IPS-11a (cell line): Measurements from ENCODE around the gene SCNN1B.

Experiments
- H3K4me3 ChIP-seq: one replicate; pipeline ENCODE4 v1.5.1; 2013; ENCODE audit warnings: low read depth, low read length, control low read depth

SCNN1B gene

DNA sequence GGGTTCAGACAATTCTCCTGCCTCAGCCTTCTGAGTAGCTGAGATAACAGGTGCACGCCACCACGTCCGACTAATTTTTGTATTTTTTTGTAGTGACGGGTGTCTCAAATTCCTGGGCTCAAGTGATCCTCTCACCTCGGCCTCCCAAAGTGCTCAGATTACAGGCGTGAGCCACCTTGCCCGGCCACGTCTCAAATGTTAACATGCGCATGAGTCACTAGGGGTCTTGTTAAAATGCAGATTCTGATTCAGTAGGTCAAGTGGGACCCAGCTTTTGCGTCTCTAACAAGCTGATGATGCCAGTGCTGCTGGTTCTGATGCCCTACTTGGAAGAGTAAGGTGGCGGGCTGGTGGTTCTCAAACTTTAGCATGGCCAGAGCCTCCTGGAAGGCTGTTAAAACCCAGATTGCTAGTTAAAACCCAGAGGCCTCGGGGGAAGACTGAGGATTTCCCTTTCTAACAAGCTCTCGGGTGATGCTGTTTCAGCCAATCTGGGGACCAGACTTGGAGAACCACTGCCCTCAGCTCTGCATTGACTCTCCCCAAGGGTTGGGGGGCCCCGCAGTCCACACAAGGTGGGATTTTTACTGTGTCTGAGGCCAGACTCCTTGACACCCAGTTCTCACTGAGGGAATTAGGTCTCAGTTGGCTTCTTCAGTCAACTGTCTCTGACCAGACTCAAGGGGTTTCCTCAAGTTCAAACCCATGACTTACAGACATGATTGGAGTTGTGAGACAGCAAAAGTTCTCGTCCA lies 17.9 kb downstream of the SCNN1B start:
- H3K4me3 ChIP-seq: no peak overlapping the region

DNA sequence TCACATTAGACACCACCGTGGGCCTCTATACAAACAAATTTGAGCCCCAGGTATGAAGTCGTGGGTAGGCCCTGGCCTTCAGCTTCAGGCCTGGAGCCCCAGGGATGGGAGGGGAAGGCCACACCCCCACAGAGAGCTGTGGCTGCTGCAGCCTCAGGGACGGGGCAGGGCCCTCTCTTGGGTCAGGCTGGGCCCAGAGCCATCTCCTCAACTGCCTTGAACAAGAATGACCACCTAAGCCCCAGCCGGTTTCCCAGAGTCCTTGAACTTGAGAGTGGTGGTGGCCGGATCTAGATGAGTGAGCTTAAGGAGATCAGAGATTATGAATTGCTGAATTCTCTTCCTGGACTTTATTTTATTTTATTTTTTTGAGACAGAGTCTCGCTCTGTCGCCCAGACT lies 18.6 kb downstream of the SCNN1B start:
- no peak overlapping the region for H3K4me3 ChIP-seq

DNA sequence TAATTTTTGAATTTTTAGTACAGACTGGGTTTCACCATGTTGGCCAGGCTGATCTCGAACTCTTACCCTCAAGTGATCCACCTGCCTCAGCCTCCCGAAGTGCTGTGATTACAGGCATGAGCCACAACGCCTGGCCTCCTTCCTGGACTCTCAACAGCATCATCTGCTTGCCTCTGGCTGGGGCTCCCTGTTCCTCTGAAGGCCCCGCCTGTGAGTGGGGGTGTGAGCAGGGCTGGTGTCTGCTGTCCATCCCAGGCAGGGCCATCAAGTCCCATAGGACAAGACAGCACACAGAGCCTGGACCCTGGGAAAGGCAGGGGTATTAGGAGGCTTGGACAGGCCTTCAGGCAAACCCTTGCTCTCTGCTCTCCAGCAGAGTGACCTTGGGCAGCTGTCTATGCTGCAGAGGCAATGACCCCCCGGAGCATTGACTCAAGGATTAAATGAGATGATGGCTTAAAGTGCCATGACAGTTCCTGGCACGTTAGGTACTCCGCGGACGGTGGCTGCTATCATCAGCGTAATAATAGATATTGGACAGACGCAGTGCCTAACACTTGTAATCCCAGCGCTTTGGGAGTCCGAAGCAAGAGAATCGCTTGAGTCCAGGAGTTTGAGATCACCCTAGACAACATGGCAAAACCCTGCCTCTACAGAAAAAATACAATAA lies 19.2 kb downstream of the SCNN1B start:
- H3K4me3 ChIP-seq: no peak overlapping the region

DNA sequence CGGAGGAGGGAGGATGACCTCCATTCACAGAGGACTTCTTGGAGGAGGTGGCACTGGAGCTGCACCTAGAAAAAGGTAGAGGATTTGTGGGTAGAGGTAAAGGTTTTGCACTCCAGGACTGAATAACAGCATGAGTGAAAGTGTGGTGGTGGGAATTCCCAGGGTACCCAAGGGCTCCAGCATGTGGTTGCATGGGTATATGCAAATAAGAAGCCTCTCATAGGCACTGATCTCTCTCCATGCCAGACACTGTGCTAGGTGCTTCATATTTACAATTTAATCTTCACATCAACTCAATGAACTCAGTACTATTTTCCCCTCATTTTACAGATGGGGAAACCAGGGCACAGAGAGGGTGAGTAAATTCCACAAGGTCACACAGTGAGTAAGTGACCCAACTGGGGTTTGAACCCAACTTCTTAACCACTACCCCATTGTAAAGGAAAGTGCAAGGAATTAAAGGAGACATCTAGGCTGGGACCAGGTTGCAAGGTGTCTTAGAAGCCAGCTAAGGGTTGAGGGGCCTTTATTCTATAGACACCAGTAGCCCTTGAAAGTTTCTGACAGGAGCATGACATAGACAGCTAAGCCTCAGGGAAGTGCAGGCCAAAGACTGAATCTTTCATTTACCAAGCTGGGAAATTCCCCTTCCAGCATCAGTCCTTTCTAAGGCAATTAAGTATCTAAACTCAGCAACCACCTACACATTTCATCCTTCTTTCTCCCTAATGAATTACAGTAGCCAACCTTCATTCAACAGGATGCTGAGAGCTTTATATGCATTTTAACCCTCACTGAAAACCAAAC lies 21.3 kb downstream of the SCNN1B start:
- no peak overlapping the region for H3K4me3 ChIP-seq

DNA sequence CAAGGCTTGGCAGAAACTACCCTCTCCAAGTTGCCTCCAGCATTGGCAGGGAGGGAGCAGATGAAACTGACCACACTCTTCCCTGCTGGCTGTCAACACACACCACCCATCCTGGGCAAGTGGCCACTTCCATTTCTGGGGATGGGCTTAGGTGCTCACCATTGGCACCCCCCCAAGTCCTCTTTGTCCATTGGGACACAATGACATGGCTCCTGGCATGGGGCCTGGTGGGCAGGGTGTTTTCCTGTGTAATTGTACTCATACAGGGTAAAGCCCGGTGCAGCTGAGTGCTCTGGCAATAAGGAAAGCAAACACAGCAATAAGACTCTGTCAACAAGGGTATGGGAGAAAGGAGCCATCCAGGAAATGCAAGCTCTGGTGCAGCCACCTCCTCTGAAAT lies 22.6 kb downstream of the SCNN1B start:
- no peak overlapping the region for H3K4me3 ChIP-seq

DNA sequence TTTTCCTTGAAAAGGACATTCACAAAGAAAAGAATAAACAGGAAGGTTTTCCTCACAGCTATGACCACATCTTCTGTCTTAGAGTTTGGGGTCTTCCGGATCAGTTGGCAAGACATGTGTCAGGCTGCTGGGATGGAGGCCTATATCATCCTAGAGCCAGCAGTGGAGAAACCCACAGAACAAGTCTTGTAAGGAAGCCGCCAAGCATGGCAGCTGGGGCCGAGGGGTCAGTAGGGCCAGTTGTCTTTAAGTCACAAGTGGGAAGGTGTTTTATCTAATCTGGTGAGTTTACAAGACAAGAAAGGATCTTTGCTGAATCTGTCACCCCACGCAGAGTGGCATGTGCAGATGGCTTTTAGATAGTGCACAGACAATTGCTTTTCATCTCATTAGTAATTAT lies 25.7 kb downstream of the SCNN1B start:
- no peak overlapping the region for H3K4me3 ChIP-seq

DNA sequence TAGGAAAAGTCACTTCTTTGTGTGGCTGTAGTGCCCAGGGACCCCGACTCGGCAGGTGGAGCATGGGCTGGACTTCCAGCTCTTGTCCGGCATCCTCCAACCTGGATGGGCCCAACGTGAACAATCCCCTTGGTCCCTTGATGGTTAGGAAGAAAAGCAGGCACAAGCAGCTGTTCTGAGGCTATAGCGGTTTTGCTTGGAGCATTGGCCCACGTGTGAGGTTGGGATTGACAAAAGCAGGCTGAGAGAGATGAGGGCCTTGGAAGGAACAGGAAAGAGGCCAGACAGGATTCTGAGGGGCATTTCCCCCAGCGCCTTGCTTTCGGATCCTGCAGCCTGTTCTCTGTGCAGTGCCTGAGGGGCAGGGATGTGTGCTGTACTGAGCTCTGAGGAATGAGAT lies 28.1 kb downstream of the SCNN1B start:
- H3K4me3 ChIP-seq: no peak overlapping the region

DNA sequence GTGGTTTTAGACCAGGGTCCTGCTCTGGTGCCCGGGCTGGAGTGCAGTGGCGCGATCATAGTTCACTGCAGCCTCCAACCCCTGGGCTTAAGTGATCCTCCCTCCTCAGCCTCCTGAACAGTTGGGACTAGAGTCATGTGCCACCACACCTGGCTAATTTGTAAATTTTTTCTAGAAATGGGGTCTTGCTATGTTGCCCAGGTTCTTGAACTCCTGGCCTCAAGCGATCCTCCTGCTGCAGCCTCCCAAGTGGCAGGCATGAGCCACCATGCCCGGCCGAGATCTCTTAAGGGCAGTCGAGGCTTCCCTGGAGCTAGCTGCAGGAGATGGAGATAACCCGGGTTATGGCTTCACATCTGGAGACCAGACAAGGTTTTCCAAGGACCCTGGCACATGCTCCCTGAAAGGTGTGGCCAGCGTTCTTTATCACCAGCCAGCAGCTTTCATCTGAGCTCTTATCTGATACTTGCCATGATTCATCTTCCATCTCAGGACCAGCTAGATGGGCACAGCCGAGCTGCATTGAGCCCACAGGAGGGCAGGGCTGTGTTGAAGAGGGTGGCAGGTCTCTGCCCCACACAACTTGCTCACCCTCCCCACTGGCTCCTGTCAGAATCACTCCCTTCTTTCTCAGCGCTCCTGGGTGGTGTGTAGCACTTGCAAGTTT lies 28.6 kb downstream of the SCNN1B start:
- H3K4me3 ChIP-seq: no peak overlapping the region

DNA sequence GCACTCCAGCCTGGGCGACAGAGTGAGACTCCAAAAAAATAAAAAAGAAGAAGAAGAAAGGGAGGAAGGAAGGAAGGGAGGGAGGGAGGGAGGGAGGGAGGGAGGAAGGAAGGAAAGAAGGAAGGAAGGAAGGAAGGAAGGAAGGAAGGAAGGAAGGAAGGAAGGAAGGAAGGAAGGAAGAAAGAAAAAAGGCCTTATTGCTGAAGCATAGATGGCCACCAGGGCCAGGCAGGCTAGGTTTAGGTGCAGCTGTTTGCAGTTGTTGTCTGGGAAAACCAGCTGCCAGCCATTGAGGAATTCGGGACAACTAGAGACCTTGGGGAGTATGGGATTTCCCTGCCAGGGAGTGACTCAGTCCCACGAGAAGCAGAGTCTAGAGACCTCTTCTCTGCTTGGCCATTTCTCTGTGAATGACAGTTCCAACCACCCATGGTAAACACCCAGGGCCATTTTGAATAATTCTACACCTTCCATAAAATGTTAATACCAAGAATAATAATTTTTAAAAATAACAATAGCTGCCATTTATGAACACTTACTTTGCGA lies 31.0 kb downstream of the SCNN1B start:
- H3K4me3 ChIP-seq: no peak overlapping the region

DNA sequence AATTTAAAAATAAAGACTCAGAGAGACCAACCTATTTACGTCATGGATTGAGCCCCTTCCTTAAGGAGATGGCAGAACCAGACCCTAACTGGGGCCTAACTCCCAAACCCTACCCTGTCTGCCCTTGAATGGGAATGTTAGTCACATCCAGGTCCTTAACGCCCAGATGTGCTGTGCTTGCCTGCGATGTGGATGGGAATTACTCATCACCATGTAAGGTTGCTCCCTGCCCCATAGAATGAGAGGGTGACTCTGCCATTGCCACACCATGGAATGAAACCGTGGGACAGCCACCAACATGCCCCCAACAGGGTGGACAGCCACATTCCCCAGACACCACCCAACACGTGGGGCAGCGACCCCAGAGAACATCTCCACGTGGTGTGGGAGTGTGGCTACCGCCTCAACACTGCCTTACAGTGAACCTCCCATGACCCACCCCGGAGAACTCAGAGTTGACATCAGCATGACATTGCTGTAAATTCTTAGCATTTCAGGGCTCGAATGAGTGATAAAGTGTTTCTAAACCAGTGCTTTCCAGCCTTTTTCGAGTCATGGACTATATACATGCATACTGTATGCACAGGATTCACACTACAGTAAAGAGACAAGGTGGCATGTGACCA lies 31.8 kb downstream of the SCNN1B start:
- H3K4me3 ChIP-seq: no peak overlapping the region

DNA sequence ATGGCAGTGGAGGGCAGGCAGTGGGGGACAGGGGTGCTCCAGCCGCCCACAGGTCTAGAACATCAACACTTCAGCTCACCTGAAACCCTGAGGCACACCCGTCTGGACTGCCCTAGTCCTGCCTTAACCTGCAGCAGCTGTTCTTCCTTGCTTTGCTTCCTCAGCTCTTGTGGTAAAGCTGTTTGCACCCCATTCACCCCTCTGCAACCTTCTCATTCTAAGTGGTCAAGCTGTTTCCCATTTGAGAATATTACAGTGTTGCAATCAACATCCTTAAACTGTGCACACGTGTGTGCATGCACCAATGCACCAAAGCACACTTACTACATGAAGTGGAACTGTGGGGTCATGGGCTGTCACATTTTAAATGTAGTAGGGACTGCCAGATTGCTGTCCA lies 32.4 kb downstream of the SCNN1B start:
- H3K4me3 ChIP-seq: no peak overlapping the region

DNA sequence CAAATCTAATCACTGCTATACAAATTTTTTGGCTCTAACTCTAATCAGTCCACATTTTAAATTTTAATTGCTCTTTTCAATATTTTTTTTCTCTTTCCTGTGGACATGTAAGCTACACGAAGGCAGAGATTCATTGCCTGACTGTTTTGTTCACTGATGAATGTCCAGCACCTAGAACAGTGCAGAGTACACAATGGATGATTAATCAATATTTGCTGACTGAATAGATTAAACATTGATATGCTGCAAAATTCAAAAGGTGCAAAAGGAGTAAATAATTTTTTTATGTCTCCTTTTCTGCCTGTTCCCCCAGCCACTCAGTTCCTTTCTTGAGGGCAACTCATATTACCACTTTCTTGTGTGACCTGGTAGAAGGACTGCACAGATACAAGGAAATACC lies 32.8 kb downstream of the SCNN1B start:
- no peak overlapping the region for H3K4me3 ChIP-seq

DNA sequence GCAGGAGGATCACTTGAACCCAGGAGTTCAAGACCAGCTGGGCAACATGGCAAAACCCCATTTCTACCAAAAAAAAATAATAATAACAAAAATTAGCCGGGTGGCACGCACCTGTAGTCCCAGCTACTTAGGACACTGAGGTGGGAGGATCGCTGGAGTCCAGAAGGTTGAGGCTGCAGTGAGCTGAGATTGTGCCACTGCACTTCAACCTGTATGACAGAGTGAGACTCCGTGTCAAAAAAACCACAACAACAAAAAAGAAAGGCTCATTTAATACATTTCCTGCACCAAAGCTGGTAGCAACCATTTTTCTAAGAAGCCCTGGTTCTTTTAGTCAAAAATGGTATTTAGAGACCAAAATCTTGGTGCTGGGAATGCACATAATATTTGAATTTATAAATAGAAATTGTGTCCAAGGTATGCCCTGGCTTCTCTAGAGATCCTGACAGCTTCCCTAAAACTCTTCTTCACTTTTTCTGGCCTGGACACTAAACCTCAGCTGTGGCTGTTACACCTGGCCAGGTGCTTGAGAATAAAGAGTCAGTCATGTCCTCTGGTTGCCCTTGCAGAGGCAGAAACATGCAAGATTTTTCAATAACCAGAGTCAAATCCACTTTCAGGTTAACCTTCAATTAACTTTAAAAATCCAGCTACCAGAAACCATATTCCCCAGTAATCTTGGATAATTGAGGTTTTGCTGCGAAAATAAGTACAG lies 35.9 kb downstream of the SCNN1B start:
- H3K4me3 ChIP-seq: no peak overlapping the region

DNA sequence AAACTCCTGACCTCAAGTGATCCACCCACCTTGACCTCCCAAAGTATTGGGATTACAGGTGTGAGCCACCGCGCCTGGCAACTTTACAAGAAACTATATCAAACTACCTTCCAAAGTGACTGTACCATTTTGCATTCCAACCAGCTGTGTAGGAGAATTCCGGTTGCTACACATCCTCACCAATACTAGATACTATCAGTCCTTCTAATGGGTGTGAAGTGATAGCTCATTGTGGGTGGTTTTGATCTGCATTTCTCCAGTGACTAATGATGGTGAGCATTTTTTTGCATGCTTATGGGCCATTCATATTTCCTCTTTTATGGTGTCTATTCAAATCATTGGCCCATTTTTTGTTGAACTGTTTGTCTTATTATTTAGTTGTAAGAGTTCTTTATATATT lies 37.7 kb downstream of the SCNN1B start:
- H3K4me3 ChIP-seq: no peak overlapping the region

DNA sequence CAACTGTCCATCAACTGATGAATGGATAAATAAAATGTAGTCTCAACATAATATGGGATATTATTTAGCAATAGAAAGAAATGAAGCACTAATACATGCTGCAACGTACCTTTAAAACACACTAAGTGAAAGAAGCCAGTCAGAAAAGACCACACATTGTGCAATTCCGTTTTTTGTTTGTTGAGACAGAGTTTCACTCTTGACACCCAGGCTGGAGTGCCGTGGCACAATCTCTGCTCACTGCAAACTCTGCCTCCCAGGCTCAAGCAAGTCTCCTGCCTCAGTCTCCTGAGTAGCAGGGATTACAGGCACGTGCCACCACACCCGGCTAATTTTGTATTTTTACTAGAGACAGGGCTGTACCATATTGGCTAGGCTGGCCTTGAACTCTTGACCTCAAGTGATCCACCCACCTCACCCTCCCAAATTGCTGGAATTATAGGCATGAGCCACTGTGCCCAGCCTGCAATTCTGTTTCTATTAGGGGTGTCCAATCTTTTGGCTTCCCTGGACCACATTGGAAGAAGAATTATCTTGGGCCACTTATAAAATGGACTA lies 40.1 kb downstream of the SCNN1B start:
- no peak overlapping the region for H3K4me3 ChIP-seq

DNA sequence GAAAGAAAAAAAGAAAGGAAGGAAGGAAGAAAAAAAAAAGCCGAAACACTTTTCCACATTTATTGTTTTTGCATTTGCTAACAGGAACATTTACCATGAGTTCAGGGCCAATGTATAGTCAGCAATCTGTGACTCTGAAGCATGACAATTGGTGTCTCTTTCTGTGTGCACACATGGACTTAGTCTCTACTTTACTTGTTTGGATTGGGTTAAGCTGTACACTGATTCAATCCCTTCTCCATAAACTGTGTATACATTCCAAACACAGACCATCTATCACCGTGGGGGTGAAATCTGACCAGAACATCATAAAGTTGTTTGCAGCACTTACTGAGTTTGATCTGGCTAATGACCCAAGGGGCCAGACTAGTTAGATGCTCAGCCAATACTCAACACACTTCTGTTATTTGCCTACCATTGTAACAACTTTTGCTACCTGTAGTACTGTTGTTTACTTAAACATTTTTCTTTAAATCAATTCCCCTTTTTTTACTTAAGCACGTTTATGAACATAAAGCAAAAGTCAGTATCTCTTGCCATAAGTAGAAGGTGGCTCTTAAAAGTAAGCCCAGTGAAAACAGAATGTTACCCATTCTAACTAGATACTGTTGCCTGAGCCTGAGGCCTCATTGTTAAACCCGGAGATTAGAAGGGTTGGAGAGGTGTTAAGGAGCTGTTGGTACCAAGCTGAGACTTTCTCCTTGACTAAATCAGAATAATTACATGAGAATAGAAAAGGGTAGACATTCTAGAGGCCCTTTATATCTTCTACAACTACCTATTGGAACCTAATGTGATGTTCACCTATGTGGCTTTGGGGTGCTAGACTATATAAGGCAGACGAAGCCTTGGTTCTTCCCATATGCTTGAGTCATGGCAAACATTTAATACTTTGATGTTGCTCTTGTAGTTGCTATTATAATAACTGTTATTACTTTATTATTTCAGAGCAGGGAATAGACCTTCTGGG lies 41.8 kb downstream of the SCNN1B start:
- no peak overlapping the region for H3K4me3 ChIP-seq

DNA sequence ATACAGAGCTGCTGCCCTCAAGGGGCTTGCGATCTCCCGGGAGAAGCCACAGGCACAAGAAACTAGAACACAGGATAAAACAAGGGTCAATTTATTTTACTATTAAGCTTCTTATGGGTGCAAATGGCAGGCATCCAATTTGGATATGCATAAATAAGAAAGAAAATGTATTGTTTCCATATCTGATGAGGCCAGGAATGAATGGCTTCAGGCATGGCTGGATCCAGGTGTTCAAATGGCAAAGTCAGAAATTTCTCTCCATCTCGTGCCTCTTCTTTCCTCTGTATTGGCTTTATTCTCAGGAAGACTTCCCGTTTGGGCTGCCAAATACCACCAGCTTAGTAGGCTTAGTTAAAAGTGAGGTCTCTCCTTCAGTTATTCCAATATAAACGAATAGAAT lies 43.1 kb downstream of the SCNN1B start:
- no peak overlapping the region for H3K4me3 ChIP-seq
